Bronchial smooth muscle cell (primary cell): ENCODE results near the gene ZFP37. TPM values are rescaled to one million over a fixed set of nuclear protein-coding genes. Genes with fewer than 3 reads are reported as not detected.

ENCODE experiments used
- total RNA-seq: library from RNA; depleted of rRNA; stranded (reverse); fragments of >200 nt; gene quantifications from 2 replicates; pipeline ENCODE4 v1.2.1, GENCODE V29; 2014

The ZFP37 gene
- 3.3 and 3.7 TPM in 2 replicates for total RNA-seq

GRCh38 chr9:113056191-113057106, at the start of gene ZFP37:
TSS of gene ZFP37 (minus strand) at chr9:113056724. CDS start at chr9:113056688, 36 bp downstream.

DNA sequence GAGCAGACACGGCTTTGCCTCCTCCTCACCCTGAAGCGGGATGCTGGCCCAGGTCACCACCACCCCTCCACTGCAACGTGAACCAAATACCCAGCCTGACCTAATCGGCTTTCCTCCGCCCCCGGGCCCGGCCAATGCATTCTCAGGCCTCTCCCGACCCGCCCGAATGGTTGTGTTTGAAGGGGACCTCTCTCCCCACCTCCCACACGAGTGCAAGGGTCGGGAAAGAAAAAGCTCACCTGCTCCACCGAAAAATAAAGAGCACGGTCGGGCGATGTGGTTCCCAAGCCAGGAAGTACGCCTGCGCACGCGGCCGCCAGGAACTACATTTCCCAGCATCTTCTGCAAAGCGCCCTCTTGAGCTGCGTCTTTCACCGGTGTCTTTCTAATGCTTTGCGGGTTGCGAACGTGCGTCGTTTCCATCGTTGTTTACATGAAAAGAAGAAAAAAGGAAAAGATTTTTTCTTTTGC, 44.6 kb downstream of the ZFP37 start, which contains the start of gene ZNF883:
TSS of gene ZNF883 (minus strand) at position 282 of the 471 bp plus-strand sequence.

Other genes starting within 250 kb of the ZFP37 start
- not detected in 2 replicates for gene SLC46A2, start 165.8 kb downstream of the ZFP37 start, total RNA-seq
- gene ZNF883, start 44.5 kb downstream of the ZFP37 start, total RNA-seq, result 2.4 and 4.1 TPM in 2 replicates
- 5.2 and 6.8 TPM in 2 replicates for gene SLC31A2, start 94.3 kb upstream of the ZFP37 start, total RNA-seq
- 12.6 and 13.7 TPM in 2 replicates for gene FKBP15, start 164.6 kb upstream of the ZFP37 start, total RNA-seq
- 8.2 and 19.9 TPM in 2 replicates for gene SLC31A1, start 164.8 kb upstream of the ZFP37 start, total RNA-seq
- 47.1 and 64.3 TPM in 2 replicates for gene CDC26, start 218.8 kb upstream of the ZFP37 start, total RNA-seq
- 16.8 and 17.7 TPM in 2 replicates for gene PRPF4, start 218.9 kb upstream of the ZFP37 start, total RNA-seq
- not detected in 2 replicates for gene RNF183, start 246.7 kb upstream of the ZFP37 start, total RNA-seq